Panc1 (cell line): ENCODE measurements around the gene TMUB1. TPM values are rescaled to one million over a fixed set of nuclear protein-coding genes. Genes with fewer than 3 reads are reported as not detected.

Source experiments
- ATAC-seq: fragments of 200-7000 bp; cut with Tn5 transposase; 2 replicates; pipeline ENCODE4 v1.9.1; 2020; ENCODE audit warnings: mild to moderate bottlenecking, moderate library complexity
- BruUV-seq: library from RNA; stranded (reverse); fragments of 400-500 nt; replicated peaks from 2 replicates; lab custom pipeline; 2021; lab: Mats Ljungman, UMichigan
- CTCF ChIA-PET: fragments of 300-600 bp; sonication (Branson Sonifier 250); formaldehyde crosslinking; loops from one replicate; lab custom pipeline; 2022; ENCODE audit warnings: antibody characterized with exemption; lab: Charles Lee
- POLR2A ChIA-PET: fragments of 300-600 bp; sonication (Branson Sonifier 250); formaldehyde crosslinking; loops from one replicate; lab custom pipeline; 2022; ENCODE audit warnings: antibody characterized with exemption; lab: Charles Lee
- DNase-seq: peaks from one replicate; pipeline ENCODE4 v3.0.0-alpha.2; 2010; ENCODE audit warnings: low read depth, low spot score
- H3K27ac ChIP-seq: 2 replicates; pipeline ENCODE4 v1.5.1; 2011; ENCODE audit warnings: mild to moderate bottlenecking, low read length, inconsistent platforms
- H3K27me3 ChIP-seq: fragments of 200-500 bp; sonication (Bioruptor generic); 2 replicates; pipeline ENCODE4 v1.6.0; 2014; ENCODE audit warnings: low read length, inconsistent platforms; ENCODE audit not compliant: control insufficient read depth, insufficient read depth
- H3K36me3 ChIP-seq: fragments of 200-500 bp; sonication (Bioruptor generic); 2 replicates; pipeline ENCODE4 v1.5.1; 2014; ENCODE audit warnings: inconsistent platforms, mild to moderate bottlenecking, low read length, moderate library complexity; ENCODE audit not compliant: control insufficient read depth, insufficient read depth
- H3K4me1 ChIP-seq: 2 replicates; pipeline ENCODE4 v1.5.1; 2011; ENCODE audit warnings: inconsistent platforms, mild to moderate bottlenecking, low read length, moderate library complexity; ENCODE audit not compliant: control insufficient read depth, insufficient read depth
- H3K4me3 ChIP-seq, 2 experiments: 2 replicates each; pipeline ENCODE4 v1.5.1; 2011 to 2012; ENCODE audit warnings: low read depth in 2 of 2, low read length in 2 of 2, mild to moderate bottlenecking in 2 of 2, inconsistent platforms in 1 of 2, moderate library complexity in 1 of 2
- H3K9me3 ChIP-seq: fragments of 200-500 bp; sonication (Bioruptor generic); 2 replicates; pipeline ENCODE4 v1.5.1; 2014; ENCODE audit warnings: low read depth, mild to moderate bottlenecking, inconsistent platforms, low read length, moderate library complexity; ENCODE audit not compliant: control insufficient read depth, insufficient read depth
- POLR2AphosphoS5 ChIP-seq: IDR thresholded peaks from 2 replicates; pipeline ENCODE4 v1.6.1; 2012; ENCODE audit warnings: mild to moderate bottlenecking, low read depth, low read length, moderate library complexity
- SIN3A ChIP-seq: IDR thresholded peaks from 2 replicates; pipeline ENCODE4 v1.6.1; 2012; ENCODE audit warnings: low read depth, mild to moderate bottlenecking, low read length, moderate library complexity, borderline replicate concordance; ENCODE audit not compliant: insufficient read depth
- TCF7L2 ChIP-seq: IDR thresholded peaks from 2 replicates; pipeline ENCODE4 v1.6.1; 2011; ENCODE audit warnings: mild to moderate bottlenecking, low read depth, low read length, inconsistent platforms
- in situ Hi-C: cut with HindIII; loops from 2 replicates; pipeline ENCODE4 v1.10.0; 2016; ENCODE audit warnings: low sequenced_read_pairs, low pct_unique_long_range_greater_than_20kb
- intact Hi-C: fragments of 100-400 bp; cut with micrococcal nuclease; formaldehyde crosslinking; loops from one replicate; pipeline ENCODE4 v1.10.0; 2022; ENCODE audit not compliant: unreplicated experiment
- total RNA-seq: library from RNA; stranded (reverse); gene quantifications from one replicate; pipeline ENCODE4 v1.2.1, GENCODE V29; 2021; ENCODE audit not compliant: unreplicated experiment
- TF ChIP-seq, protein P1 (sequence below), 2 experiments: IDR thresholded peaks; 2 replicates each; pipeline ENCODE4 v1.6.1; 2011 to 2012; ENCODE audit warnings: low read depth in 2 of 2, control low read depth in 1 of 2, low read length in 1 of 2, mild to moderate bottlenecking in 1 of 2, moderate library complexity in 1 of 2; ENCODE audit not compliant: insufficient read depth in 1 of 2
- TF ChIP-seq, protein P2 (sequence below): fragments of 450-650 bp; IDR thresholded peaks from 2 replicates; pipeline ENCODE4 v1.5.1; 2017; ENCODE audit warnings: mild to moderate bottlenecking

Gene TMUB1
- total RNA-seq, 1 experiment from 2014 or later = 112 TPM

DNA sequence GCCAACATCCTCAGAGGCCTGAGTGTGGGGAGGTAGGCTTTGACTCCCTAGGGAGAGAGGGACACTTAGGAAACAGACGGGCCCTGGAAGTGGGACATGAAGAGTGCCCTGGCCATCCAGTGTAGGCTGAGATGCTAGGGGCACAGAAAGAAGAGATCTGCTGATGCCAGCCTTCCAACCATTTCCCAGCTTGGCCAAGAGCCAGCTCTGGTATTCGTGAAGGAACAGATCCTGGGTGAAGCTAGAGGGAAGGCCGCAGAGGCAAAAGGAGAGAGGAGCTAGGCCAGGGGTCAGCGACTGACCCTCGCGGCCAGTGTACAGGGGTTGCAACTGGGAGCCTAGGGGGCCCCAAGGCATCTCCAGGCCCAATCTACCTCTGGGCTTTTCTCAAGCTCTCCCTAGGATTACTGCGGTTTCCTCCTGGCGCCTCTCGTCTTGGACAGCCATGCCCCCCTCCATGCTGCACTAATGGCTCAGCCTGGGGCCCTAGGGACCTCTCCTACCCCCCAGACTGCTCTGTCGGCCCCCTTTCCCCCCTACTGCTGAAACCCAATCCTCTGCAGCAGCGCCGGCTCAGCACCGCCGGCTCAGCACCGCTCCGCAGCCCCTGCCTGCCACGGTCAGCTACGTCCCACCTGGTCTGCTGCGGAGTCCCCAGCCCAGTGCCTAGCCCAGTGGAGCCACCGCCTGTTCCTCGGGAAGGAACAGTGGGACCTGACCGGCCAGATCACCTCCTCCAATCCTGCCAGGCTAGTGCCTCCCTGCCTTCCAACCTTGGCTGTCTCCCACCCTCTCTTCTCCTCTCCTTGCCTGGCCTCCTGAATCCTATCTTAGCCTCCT is 35.1 kb downstream of the TMUB1 start, which contains the start of gene ASIC3:
ASIC3 (plus strand) TSS at position 556 of the 840 bp plus-strand sequence. CDS start 355 bp downstream, outside the sequence.
- H3K27ac ChIP-seq = no peak within 1 kb of the TSS
- POLR2A ChIA-PET = no interaction called here
- intact Hi-C loops = no loop called here

DNA sequence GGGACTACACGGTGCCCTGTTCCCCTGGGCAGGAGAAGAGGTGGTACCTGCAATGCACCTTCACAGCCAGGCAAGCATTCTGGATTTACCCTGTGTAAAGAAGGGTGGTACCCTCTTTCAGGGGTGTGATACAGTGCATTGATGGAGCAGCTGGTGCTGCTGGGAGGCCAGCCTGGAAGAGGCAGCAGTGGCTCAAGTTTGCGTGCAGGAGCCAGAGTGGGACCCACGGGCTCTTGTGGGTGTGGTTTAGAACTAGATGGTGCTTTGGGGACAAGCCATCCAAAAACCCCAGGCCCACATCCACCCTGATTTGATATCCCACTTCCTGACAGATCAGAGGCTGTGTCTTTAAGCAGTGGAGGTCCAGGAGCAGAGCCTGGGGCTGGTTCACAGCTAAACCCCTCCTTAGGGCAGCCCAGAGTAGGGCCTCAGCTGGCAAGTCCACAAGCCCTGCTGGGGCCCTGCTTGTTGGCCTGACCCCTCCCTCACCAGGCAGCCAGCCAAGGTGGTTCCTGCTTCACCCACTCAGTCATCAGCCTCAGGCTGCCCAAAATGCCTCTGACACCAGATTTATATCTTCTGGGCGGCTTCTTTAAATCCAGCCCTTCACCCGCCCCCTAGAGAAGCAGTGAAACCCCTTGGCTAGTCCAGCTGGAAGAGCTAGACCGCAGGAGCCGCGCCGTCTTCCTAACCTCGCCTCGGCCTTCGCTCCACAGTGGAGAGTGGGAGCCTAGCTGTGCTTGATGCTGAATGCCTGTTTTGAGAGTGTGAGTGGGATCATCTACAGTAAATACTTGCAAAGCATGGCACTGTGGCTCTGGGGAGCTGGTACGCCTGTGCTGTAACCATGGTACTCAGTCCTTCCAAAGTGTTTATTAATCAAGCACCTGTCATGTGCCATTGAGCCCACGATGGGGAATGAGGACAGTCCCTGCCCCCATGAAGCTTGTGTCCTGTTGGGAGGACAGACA is 36.4 kb downstream of the TMUB1 start:
- Histone ChIP-seq H3K4me1 (no peaks in the 10 kb centered on the region), H3K9me3 (no peaks in the 10 kb centered on the region), H3K4me3 (no peak overlapping the region), H3K27me3 (no peaks in the 10 kb centered on the region), H3K27ac (no peak overlapping the region), H3K36me3 (no peaks in the 10 kb centered on the region)
- ChIA-PET POLR2A (no interaction called here), CTCF (no interaction called here)
- in situ Hi-C loops = no loop called here
- peak; percentile 6; the same call in 1 of the 2 replicates for ATAC-seq
- TF ChIP-seq, protein P1, sequence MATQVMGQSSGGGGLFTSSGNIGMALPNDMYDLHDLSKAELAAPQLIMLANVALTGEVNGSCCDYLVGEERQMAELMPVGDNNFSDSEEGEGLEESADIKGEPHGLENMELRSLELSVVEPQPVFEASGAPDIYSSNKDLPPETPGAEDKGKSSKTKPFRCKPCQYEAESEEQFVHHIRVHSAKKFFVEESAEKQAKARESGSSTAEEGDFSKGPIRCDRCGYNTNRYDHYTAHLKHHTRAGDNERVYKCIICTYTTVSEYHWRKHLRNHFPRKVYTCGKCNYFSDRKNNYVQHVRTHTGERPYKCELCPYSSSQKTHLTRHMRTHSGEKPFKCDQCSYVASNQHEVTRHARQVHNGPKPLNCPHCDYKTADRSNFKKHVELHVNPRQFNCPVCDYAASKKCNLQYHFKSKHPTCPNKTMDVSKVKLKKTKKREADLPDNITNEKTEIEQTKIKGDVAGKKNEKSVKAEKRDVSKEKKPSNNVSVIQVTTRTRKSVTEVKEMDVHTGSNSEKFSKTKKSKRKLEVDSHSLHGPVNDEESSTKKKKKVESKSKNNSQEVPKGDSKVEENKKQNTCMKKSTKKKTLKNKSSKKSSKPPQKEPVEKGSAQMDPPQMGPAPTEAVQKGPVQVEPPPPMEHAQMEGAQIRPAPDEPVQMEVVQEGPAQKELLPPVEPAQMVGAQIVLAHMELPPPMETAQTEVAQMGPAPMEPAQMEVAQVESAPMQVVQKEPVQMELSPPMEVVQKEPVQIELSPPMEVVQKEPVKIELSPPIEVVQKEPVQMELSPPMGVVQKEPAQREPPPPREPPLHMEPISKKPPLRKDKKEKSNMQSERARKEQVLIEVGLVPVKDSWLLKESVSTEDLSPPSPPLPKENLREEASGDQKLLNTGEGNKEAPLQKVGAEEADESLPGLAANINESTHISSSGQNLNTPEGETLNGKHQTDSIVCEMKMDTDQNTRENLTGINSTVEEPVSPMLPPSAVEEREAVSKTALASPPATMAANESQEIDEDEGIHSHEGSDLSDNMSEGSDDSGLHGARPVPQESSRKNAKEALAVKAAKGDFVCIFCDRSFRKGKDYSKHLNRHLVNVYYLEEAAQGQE (IDR thresholded peaks at IDR 0.05; ENCODE audit: insufficient read depth in 1 of 2, low read depth in 2 of 2, low read length in 1 of 2) = no peak
- TF ChIP-seq, protein P2, sequence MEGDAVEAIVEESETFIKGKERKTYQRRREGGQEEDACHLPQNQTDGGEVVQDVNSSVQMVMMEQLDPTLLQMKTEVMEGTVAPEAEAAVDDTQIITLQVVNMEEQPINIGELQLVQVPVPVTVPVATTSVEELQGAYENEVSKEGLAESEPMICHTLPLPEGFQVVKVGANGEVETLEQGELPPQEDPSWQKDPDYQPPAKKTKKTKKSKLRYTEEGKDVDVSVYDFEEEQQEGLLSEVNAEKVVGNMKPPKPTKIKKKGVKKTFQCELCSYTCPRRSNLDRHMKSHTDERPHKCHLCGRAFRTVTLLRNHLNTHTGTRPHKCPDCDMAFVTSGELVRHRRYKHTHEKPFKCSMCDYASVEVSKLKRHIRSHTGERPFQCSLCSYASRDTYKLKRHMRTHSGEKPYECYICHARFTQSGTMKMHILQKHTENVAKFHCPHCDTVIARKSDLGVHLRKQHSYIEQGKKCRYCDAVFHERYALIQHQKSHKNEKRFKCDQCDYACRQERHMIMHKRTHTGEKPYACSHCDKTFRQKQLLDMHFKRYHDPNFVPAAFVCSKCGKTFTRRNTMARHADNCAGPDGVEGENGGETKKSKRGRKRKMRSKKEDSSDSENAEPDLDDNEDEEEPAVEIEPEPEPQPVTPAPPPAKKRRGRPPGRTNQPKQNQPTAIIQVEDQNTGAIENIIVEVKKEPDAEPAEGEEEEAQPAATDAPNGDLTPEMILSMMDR = no peak
- TF ChIP-seq POLR2AphosphoS5 (no peak), TCF7L2 (no peak), SIN3A (no peak)
- intact Hi-C loops = no loop called here
- no TSS peak for BruUV-seq
- DNase-seq = no peak

More for the DNA sequence above, 35.1 kb downstream of the TMUB1 start, which contains the start of gene ASIC3:
- CTCF ChIA-PET = no interaction called here
- BruUV-seq = no TSS peak
- no peaks in the 10 kb centered on the region for H3K4me1 ChIP-seq
- no peaks in the 10 kb centered on the region for H3K36me3 ChIP-seq
- no peak for DNase-seq
- H3K4me3 ChIP-seq = no peak within 1 kb of the TSS
- H3K27me3 ChIP-seq = no peaks in the 10 kb centered on the region
- in situ Hi-C loops = no loop called here
- H3K9me3 ChIP-seq = no peaks in the 10 kb centered on the region
- ATAC-seq = no peak
- TF ChIP-seq SIN3A (no peak), POLR2AphosphoS5 (no peak), TCF7L2 (no peak)
- TF ChIP-seq, protein P2 = no peak
- TF ChIP-seq, protein P1 (IDR thresholded peaks at IDR 0.05; ENCODE audit: insufficient read depth in 1 of 2, low read depth in 2 of 2, low read length in 1 of 2) = no peak
